Hepatocyte (in vitro differentiated cells): ENCODE measurements around the gene C14orf119.

Experiments
- EZH2 ChIP-seq: fragments of 200-600 bp; sonication (generic); IDR thresholded peaks from 2 replicates; pipeline ENCODE4 v1.6.1; 2016; ENCODE audit warnings: antibody characterized with exemption, mild to moderate bottlenecking, borderline replicate concordance
- TF ChIP-seq, protein P1 (sequence below): fragments of 200-600 bp; sonication (generic); IDR thresholded peaks from 2 replicates; pipeline ENCODE4 v1.5.1; 2016; ENCODE audit warnings: antibody characterized with exemption, mild to moderate bottlenecking; ENCODE audit not compliant: poor library complexity

DNA sequence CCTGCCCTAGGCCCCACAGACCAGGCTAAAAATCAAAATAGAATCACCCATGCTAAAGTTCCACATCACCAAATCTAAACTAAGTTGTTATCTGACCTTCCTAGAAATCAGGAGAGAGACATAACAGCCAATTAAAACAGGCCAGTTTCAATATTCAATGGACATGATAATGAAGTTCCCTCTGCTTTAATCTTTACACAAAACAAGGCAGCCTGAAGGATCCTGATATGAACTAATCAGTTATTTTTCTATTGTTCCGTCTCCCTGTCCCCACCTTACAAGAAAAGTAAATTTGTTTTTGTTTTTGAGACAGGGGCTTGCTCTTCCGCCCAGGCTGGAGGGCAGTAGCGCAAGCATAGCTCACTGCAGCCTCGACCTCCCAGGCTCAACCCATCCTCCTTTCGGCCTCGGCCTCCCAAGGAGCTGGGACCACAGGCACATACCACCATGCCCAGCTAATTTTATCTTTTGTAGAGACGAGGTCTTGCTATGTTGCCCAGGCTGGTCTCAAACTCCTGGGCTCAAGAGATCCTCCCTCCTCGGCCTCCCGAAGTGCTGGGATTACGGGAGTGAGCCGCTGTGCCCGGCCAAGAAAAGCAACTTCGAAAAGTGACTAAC is 29.1 kb downstream of the C14orf119 start:
- TF ChIP-seq, protein P1, sequence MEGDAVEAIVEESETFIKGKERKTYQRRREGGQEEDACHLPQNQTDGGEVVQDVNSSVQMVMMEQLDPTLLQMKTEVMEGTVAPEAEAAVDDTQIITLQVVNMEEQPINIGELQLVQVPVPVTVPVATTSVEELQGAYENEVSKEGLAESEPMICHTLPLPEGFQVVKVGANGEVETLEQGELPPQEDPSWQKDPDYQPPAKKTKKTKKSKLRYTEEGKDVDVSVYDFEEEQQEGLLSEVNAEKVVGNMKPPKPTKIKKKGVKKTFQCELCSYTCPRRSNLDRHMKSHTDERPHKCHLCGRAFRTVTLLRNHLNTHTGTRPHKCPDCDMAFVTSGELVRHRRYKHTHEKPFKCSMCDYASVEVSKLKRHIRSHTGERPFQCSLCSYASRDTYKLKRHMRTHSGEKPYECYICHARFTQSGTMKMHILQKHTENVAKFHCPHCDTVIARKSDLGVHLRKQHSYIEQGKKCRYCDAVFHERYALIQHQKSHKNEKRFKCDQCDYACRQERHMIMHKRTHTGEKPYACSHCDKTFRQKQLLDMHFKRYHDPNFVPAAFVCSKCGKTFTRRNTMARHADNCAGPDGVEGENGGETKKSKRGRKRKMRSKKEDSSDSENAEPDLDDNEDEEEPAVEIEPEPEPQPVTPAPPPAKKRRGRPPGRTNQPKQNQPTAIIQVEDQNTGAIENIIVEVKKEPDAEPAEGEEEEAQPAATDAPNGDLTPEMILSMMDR, result no peak
- TF ChIP-seq EZH2, result no peak
